Tibial nerve (tissue), 4 donors: ENCODE results near the gene GNG14.

Source experiments
- CTCF ChIP-seq, 5 experiments: fragments of 200-600 bp in 3 of 5; fragments of 450-650 bp in 2 of 5; sonication (generic) in 3 of 5; IDR thresholded peaks; one replicate each; pipeline ENCODE4 v1.5.1; 2016 to 2019; ENCODE audit warnings: antibody characterized with exemption in 5 of 5, mild to moderate bottlenecking in 3 of 5, moderate library complexity in 2 of 5
- EP300 ChIP-seq, 2 donors: sonication (generic); formaldehyde crosslinking; IDR thresholded peaks; one replicate each; pipeline ENCODE4 v1.6.1; 2017; ENCODE audit warnings: antibody characterized with exemption in 2 of 2, mild to moderate bottlenecking in 1 of 2

DNA sequence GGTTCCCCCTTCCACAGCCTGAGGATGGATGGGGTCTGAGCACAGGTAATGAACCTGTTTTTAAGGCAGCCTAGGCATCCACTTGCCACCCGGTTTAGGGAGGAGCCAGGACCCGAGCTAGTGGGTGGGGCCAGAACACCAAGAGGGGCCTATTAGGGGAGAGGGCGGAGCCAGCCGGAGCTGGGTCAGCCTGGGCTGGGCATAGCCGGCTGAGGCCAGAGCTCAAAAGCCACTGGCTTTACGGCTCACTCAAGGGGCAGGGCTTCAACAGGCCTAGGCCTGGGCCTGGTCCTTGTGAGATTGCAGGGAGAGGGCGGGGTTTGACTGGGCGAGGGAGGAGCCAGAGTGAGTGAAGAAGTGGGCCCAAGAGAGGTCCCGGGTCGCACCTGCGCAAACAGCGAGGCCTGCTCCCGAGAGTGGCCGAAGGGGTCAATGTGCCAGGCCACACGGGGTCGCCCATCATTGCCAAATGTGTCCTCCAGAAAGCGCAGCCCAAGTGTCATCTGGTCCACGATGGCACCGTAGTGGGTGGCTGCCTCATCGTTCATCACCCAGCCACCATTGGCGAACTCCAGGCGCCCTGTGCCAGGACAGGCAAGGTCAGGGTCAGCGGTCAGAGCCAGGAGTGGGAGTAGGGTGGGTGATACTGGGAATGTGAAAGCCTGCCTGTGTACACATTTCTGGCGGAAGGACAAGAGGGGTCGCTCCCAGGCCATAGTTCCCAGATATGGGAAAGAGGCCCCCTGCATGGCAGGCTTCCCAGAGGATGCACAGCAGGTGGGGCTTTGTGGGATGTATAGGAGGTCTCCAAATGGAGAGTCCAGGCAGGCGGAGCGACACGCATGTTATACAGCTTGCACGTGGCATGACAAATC is 23.2 kb upstream of the GNG14 start:
- TF ChIP-seq CTCF (IDR thresholded peaks at IDR 0.05) (no peak), EP300 (IDR thresholded peaks at IDR 0.05) (no peak)
